ENCODE measurements around the gene PTPRG. TPM values are rescaled to one million over a fixed set of nuclear protein-coding genes. Genes with fewer than 3 reads are reported as not detected.
A peak's percentile ranks its signal among the peaks of the same experiment; 100 is the strongest.

The PTPRG gene
- total and polyA plus RNA-seq, 2 experiments from 2014 or later: 24.4 to 131 TPM

GRCh38 chr3:61683549-61684236, 122.3 kb downstream of the PTPRG start:
- no peak overlapping the region for H3K27ac ChIP-seq (ENCODE audit: low read depth)
- H2AFZ ChIP-seq: no peak overlapping the region
- H3K4me3 ChIP-seq: no peak overlapping the region
- no peaks in the 10 kb centered on the region for H4K20me1 ChIP-seq (replicated peaks; ENCODE audit: insufficient read depth)
- H3K79me2 ChIP-seq (replicated peaks; ENCODE audit: insufficient read depth): peaks cover 89% of the 10 kb centered on the region
- H3K4me1 Mint-ChIP-seq: peaks cover 88% of the 10 kb centered on the region
- TF ChIP-seq EZH2phosphoT487 (IDR thresholded peaks at IDR 0.05; ENCODE audit: unreplicated experiment) (no peak), STAT1 (IDR thresholded peaks at IDR 0.05; ENCODE audit: unreplicated experiment) (no peak), NANOG (IDR thresholded peaks at IDR 0.05; ENCODE audit: borderline replicate concordance) (no peak), ZNF114 (CRISPR knock-in tag; IDR thresholded peaks at IDR 0.05) (no peak)
- DNase-seq (ENCODE audit: low spot score) (no peak), ATAC-seq (no peak)
- peaks cover under 1% of the 10 kb centered on the region for H3F3A ChIP-seq (replicated peaks; ENCODE audit: low read depth)
- H3K27ac Mint-ChIP-seq: no peak overlapping the region
- H3K36me3 Mint-ChIP-seq (ENCODE audit: low read depth): no peaks in the 10 kb centered on the region
- H3K27me3 Mint-ChIP-seq (ENCODE audit: insufficient read depth, low read depth, poor library complexity): peaks cover 16% of the 10 kb centered on the region
- H3K4me1 ChIP-seq (ENCODE audit: insufficient read depth): peaks cover 92% of the 10 kb centered on the region
- no peaks in the 10 kb centered on the region for H3K36me3 ChIP-seq (ENCODE audit: insufficient read depth)
- H3K27me3 ChIP-seq (ENCODE audit: insufficient read depth): no peaks in the 10 kb centered on the region
- H3K4me2 ChIP-seq: peak overlapping the region; percentile 61; the same call in 1 of the 2 replicates
- H3K9me3 Mint-ChIP-seq: no peaks in the 10 kb centered on the region
- H3K9me2 ChIP-seq (ENCODE audit: insufficient read depth): no peaks in the 10 kb centered on the region
- no peak overlapping the region for H3K4me3 Mint-ChIP-seq

GRCh38 chr3:61684386-61684785, 123.0 kb downstream of the PTPRG start:
- no peak overlapping the region for H3K27ac ChIP-seq (ENCODE audit: low read depth)
- H3K4me3 Mint-ChIP-seq: no peak overlapping the region
- ATAC-seq (no peak), DNase-seq (ENCODE audit: low spot score) (no peak)
- no peaks in the 10 kb centered on the region for H3K9me3 Mint-ChIP-seq
- H3K27ac Mint-ChIP-seq: no peak overlapping the region
- no peak overlapping the region for H3K4me3 ChIP-seq
- peaks cover 87% of the 10 kb centered on the region for H3K79me2 ChIP-seq (replicated peaks; ENCODE audit: insufficient read depth)
- H3K27me3 Mint-ChIP-seq (ENCODE audit: insufficient read depth, low read depth, poor library complexity): peaks cover 14% of the 10 kb centered on the region
- H3F3A ChIP-seq (replicated peaks; ENCODE audit: low read depth): peaks cover 7% of the 10 kb centered on the region
- H3K4me2 ChIP-seq: peak overlapping the region; percentile 61
- H3K36me3 ChIP-seq (ENCODE audit: insufficient read depth): no peaks in the 10 kb centered on the region
- TF ChIP-seq EZH2phosphoT487 (IDR thresholded peaks at IDR 0.05; ENCODE audit: unreplicated experiment): no peak
- TF ChIP-seq ZNF114 (CRISPR knock-in tag; IDR thresholded peaks at IDR 0.05): no peak
- TF ChIP-seq JUNB (IDR thresholded peaks at IDR 0.05; ENCODE audit: unreplicated experiment): no peak
- TF ChIP-seq REST (IDR thresholded peaks at IDR 0.05; ENCODE audit: unreplicated experiment): no peak
- no peak for TF ChIP-seq CREB1 (CRISPR knock-in tag; IDR thresholded peaks at IDR 0.05; ENCODE audit: low read depth)
- H3K27me3 ChIP-seq (ENCODE audit: insufficient read depth): no peaks in the 10 kb centered on the region
- no peak overlapping the region for H2AFZ ChIP-seq
- H3K4me1 Mint-ChIP-seq: peaks cover 89% of the 10 kb centered on the region
- no peaks in the 10 kb centered on the region for H3K9me2 ChIP-seq (ENCODE audit: insufficient read depth)
- H3K36me3 Mint-ChIP-seq (ENCODE audit: low read depth): no peaks in the 10 kb centered on the region
- no peaks in the 10 kb centered on the region for H4K20me1 ChIP-seq (replicated peaks; ENCODE audit: insufficient read depth)
- H3K4me1 ChIP-seq (ENCODE audit: insufficient read depth): peaks cover 92% of the 10 kb centered on the region

Measured in GM23338 (cell line).